GM13976 (cell line): ENCODE results near the gene MRPL51.

ENCODE experiments used
- DNase-seq: peaks from one replicate; pipeline ENCODE4 v3.0.0; 2012; ENCODE audit warnings: low spot score
- in situ Hi-C: fragments of 300-500 bp; cut with MboI; formaldehyde crosslinking; loops from one replicate; pipeline ENCODE4 v1.12.0; 2022; ENCODE audit warnings: low sequenced_read_pairs, mixed read lengths, inconsistent platforms; ENCODE audit not compliant: unreplicated experiment
- TF ChIP-seq, protein P1 (sequence below): IDR thresholded peaks from 2 replicates; pipeline ENCODE4 v1.5.1; 2012; ENCODE audit warnings: borderline replicate concordance, mild to moderate bottlenecking; ENCODE audit not compliant: insufficient read depth; ENCODE audit errors: extremely low read depth, missing control alignments, control extremely low read depth

Gene MRPL51

DNA sequence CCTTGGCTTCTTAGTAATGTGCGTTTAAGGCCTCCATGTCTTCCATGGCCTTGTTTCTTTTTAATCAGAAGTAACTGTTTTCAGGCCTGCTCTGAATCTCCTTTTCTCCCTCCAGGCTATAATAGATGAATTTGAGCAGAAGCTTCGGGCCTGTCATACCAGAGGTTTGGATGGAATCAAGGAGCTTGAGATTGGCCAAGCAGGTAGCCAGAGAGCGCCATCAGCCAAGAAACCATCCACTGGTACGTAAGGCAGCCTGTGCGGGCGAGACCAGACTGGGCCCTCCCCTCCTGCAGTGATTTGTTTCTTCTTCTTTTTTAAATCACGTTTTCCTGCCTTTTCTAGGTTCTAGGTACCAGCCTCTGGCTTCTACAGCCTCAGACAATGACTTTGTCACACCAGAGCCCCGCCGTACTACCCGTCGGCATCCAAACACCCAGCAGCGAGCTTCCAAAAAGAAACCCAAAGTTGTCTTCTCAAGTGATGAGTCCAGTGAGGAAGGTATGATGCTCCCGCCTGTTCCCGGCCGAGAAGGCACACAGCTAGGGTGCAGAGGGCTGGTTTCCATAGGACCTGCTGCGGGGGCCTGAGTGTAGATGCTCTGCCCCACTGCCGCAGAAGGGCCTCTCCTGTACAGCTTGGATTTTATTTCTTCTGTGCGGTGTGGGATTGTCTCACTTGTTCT, 37.7 kb upstream of the MRPL51 start:
- in situ Hi-C loops, result no loop called here
- DNase-seq, result no peak
- TF ChIP-seq, protein P1, sequence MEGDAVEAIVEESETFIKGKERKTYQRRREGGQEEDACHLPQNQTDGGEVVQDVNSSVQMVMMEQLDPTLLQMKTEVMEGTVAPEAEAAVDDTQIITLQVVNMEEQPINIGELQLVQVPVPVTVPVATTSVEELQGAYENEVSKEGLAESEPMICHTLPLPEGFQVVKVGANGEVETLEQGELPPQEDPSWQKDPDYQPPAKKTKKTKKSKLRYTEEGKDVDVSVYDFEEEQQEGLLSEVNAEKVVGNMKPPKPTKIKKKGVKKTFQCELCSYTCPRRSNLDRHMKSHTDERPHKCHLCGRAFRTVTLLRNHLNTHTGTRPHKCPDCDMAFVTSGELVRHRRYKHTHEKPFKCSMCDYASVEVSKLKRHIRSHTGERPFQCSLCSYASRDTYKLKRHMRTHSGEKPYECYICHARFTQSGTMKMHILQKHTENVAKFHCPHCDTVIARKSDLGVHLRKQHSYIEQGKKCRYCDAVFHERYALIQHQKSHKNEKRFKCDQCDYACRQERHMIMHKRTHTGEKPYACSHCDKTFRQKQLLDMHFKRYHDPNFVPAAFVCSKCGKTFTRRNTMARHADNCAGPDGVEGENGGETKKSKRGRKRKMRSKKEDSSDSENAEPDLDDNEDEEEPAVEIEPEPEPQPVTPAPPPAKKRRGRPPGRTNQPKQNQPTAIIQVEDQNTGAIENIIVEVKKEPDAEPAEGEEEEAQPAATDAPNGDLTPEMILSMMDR, result no peak

GRCh38 chr12:6529291-6529737, 36.3 kb upstream of the MRPL51 start:
- in situ Hi-C loops, result no loop called here
- TF ChIP-seq, protein P1, result no peak
- no peak for DNase-seq

DNA sequence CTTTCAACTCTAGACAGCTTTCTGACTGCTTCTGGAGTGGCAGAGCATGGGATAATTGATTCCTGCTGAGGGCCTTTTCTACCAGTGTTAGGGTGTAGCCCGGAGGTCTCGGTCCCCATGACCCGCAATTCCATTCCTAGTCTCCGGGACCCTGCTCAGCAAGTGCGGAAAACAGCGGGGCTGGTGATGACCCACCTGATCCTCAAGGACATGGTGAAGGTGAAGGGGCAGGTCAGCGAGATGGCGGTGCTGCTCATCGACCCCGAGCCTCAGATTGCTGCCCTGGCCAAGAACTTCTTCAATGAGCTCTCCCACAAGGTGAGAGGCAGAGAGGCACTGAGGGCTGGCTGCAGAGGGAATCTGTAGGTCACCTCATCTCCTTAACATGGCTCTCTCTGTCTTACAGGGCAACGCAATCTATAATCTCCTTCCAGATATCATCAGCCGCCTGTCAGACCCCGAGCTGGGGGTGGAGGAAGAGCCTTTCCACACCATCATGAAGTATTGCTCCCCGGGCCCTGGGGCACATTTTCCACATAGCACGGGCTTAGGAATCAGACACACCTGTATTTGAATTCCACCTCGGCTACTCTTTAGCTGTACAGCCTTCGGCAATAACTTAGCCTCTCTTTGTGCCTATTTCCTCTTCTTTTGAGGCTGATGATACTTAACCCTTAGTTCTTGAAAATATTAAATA, 35.6 kb upstream of the MRPL51 start:
- TF ChIP-seq, protein P1, result no peak
- in situ Hi-C loops, result no loop called here
- no peak for DNase-seq

DNA sequence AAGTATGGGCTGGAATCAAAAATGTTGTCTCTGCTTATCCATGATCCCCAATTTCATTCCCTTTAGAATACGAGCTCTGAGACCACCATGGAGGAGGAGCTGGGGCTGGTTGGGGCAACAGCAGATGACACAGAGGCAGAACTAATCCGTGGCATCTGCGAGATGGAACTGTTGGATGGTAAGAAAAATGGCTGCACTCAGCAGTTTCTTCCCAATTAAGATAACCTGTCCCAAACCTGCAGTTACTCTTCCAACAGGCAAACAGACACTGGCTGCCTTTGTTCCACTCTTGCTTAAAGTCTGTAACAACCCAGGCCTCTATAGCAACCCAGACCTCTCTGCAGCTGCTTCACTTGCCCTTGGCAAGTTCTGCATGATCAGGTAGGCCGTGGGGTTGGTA, 34.6 kb upstream of the MRPL51 start:
- in situ Hi-C loops, result no loop called here
- DNase-seq, result no peak
- TF ChIP-seq, protein P1, result no peak

DNA sequence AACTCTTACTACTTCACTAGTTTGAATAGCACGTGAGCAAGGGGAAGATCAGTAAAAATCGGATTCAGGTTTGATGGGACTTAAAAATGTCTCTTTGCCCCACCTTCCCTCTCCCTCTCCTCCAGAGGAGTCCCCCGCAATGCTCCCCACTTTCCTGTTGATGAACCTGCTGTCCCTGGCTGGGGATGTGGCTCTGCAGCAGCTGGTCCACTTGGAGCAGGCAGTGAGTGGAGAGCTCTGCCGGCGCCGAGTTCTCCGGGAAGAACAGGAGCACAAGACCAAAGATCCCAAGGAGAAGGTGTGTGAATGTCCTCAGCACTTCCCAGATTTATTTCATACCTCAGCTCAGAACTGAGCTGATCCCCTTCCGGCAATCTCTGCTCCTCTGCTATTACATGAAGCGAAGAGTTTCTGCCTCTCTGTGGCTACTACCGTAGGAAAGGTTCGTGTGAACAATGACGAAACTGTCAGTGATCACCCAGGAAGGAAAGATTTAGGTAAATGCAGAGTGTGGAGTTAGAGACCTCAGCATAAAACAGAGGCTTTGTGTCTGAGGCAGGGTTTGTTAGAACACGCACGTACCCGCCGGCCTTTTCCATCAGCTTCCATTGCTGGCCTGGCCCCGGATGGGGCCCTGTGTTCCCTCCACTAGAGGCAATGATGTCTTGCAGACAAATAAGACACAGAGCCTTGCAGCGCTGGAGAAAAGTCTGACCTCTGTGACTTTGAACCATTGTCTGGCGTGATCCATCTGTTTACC, 33.9 kb upstream of the MRPL51 start:
- TF ChIP-seq, protein P1, result no peak
- in situ Hi-C loops, result no loop called here
- no peak for DNase-seq

GRCh38 chr12:6526201-6526600, 33.1 kb upstream of the MRPL51 start:
- in situ Hi-C loops, result no loop called here
- TF ChIP-seq, protein P1, result no peak
- no peak for DNase-seq
